GM23338 (cell line): ENCODE results near the gene SLC25A26. TPM values are rescaled to one million over a fixed set of nuclear protein-coding genes. Genes with fewer than 3 reads are reported as not detected.

Experiments
- ATAC-seq: fragments of 200-7000 bp; cut with Tn5 transposase; 3 replicates; pipeline ENCODE4 v1.9.1; 2020
- DNase-seq: peaks from one replicate; pipeline ENCODE4 v3.0.0-alpha.2; 2015; ENCODE audit warnings: low spot score
- H2AFZ ChIP-seq: fragments of 200-600 bp; sonication (generic); 2 replicates; pipeline ENCODE4 v1.8.0; 2016; ENCODE audit warnings: antibody characterized with exemption, mild to moderate bottlenecking, moderate library complexity
- H3F3A ChIP-seq: fragments of 200-600 bp; sonication (generic); replicated peaks from 2 replicates; pipeline ENCODE4 v1.8.0; 2017; ENCODE audit warnings: antibody characterized with exemption, mixed run types, low read depth
- H3K27ac ChIP-seq: fragments of 200-600 bp; sonication (generic); 2 replicates; pipeline ENCODE4 v1.6.1; 2016; ENCODE audit warnings: low read depth
- H3K27me3 ChIP-seq: fragments of 200-600 bp; sonication (generic); 2 replicates; pipeline ENCODE4 v1.8.0; 2016; ENCODE audit warnings: mild to moderate bottlenecking, mixed run types, moderate library complexity; ENCODE audit not compliant: insufficient read depth
- H3K36me3 ChIP-seq: fragments of 200-600 bp; sonication (generic); 2 replicates; pipeline ENCODE4 v1.8.0; 2016; ENCODE audit warnings: mild to moderate bottlenecking; ENCODE audit not compliant: insufficient read depth
- H3K4me1 ChIP-seq: fragments of 200-600 bp; sonication (generic); 2 replicates; pipeline ENCODE4 v1.8.0; 2016; ENCODE audit warnings: mild to moderate bottlenecking, moderate library complexity; ENCODE audit not compliant: insufficient read depth
- H3K4me2 ChIP-seq: fragments of 200-600 bp; sonication (generic); 2 replicates; pipeline ENCODE4 v1.7.1; 2017; ENCODE audit warnings: mixed run types
- H3K4me3 ChIP-seq: fragments of 200-600 bp; sonication (generic); 2 replicates; pipeline ENCODE4 v1.6.1; 2016; ENCODE audit warnings: mixed run types
- H3K79me2 ChIP-seq: fragments of 200-600 bp; sonication (generic); replicated peaks from 2 replicates; pipeline ENCODE4 v1.8.0; 2017; ENCODE audit warnings: mild to moderate bottlenecking; ENCODE audit not compliant: insufficient read depth
- H3K9me2 ChIP-seq: fragments of 200-600 bp; sonication (generic); 2 replicates; pipeline ENCODE4 v1.8.0; 2017; ENCODE audit not compliant: insufficient read depth
- H4K20me1 ChIP-seq: fragments of 200-600 bp; sonication (generic); replicated peaks from 2 replicates; pipeline ENCODE4 v1.8.0; 2017; ENCODE audit warnings: mild to moderate bottlenecking; ENCODE audit not compliant: insufficient read depth
- H3K27ac Mint-ChIP-seq: 2 replicates; pipeline ENCODE4 v1.8.0; 2020; ENCODE audit warnings: inconsistent platforms, mild to moderate bottlenecking, moderate library complexity, mixed read lengths
- H3K27me3 Mint-ChIP-seq: 3 replicates; pipeline ENCODE4 v1.8.0; 2022; ENCODE audit warnings: low read depth, mild to moderate bottlenecking, moderate library complexity, mixed read lengths, inconsistent platforms; ENCODE audit not compliant: insufficient read depth, poor library complexity
- H3K36me3 Mint-ChIP-seq: 3 replicates; pipeline ENCODE4 v1.8.0; 2021; ENCODE audit warnings: low read depth, mild to moderate bottlenecking, inconsistent platforms, moderate library complexity, mixed read lengths
- H3K4me1 Mint-ChIP-seq: 3 replicates; pipeline ENCODE4 v1.8.0; 2020; ENCODE audit warnings: mild to moderate bottlenecking, inconsistent platforms, mixed read lengths
- H3K4me3 Mint-ChIP-seq: 3 replicates; pipeline ENCODE4 v1.8.0; 2021; ENCODE audit warnings: moderate library complexity, mild to moderate bottlenecking, inconsistent platforms, mixed read lengths
- H3K9me3 Mint-ChIP-seq: 3 replicates; pipeline ENCODE4 v1.8.0; 2020; ENCODE audit warnings: moderate library complexity, mild to moderate bottlenecking, inconsistent platforms, mixed read lengths
- CREB1 ChIP-seq: fragments of 250-450 bp; sonication (Bioruptor Pico); IDR thresholded peaks from 2 replicates; pipeline ENCODE4 v1.5.0; 2020; ENCODE audit warnings: low read depth, mild to moderate bottlenecking, moderate library complexity
- ETS1 ChIP-seq: IDR thresholded peaks from 2 replicates; pipeline ENCODE4 v1.6.1; 2016; ENCODE audit warnings: antibody characterized with exemption
- EZH2 ChIP-seq: fragments of 200-600 bp; sonication (generic); IDR thresholded peaks from one replicate; pipeline ENCODE4 v1.8.0; 2017; ENCODE audit warnings: antibody characterized with exemption, mild to moderate bottlenecking, low read depth; ENCODE audit not compliant: unreplicated experiment
- EZH2phosphoT487 ChIP-seq: fragments of 200-600 bp; sonication (generic); IDR thresholded peaks from one replicate; pipeline ENCODE4 v1.8.1; 2018; ENCODE audit warnings: antibody characterized with exemption; ENCODE audit not compliant: unreplicated experiment
- JUNB ChIP-seq: IDR thresholded peaks from one replicate; pipeline ENCODE4 v1.6.1; 2016; ENCODE audit warnings: antibody characterized with exemption; ENCODE audit not compliant: unreplicated experiment
- NANOG ChIP-seq: IDR thresholded peaks from 2 replicates; pipeline ENCODE4 v1.6.1; 2016; ENCODE audit warnings: antibody characterized with exemption, borderline replicate concordance
- POLR2AphosphoS5 ChIP-seq: IDR thresholded peaks from 2 replicates; pipeline ENCODE4 v1.6.1; 2016; ENCODE audit warnings: antibody characterized with exemption, low read depth
- STAT1 ChIP-seq: IDR thresholded peaks from one replicate; pipeline ENCODE4 v1.6.1; 2016; ENCODE audit warnings: antibody characterized with exemption; ENCODE audit not compliant: unreplicated experiment
- ZNF114 ChIP-seq: fragments of 250-450 bp; sonication (Bioruptor Pico); IDR thresholded peaks from 2 replicates; pipeline ENCODE4 v1.5.0; 2020; ENCODE audit warnings: mild to moderate bottlenecking, moderate library complexity
- ZNF331 ChIP-seq: fragments of 250-450 bp; sonication (Bioruptor Pico); IDR thresholded peaks from 2 replicates; pipeline ENCODE4 v1.5.0; 2020; ENCODE audit warnings: low read depth, mild to moderate bottlenecking, moderate library complexity
- polyA plus RNA-seq: library from polyadenylated mRNA; unstranded; fragments of >200 nt; fragmentation: Nextera tagmentation; extraction: Ambion mirVana; gene quantifications from 2 replicates; pipeline ENCODE4 v1.2.1, GENCODE V29; 2016
- total RNA-seq: library from RNA; depleted of rRNA; stranded (reverse); fragments of >200 nt; shearing (Covaris generic); gene quantifications from 2 replicates; pipeline ENCODE4 v1.2.3, GENCODE V29; 2014
- TF ChIP-seq, protein P1 (sequence below): IDR thresholded peaks from one replicate; pipeline ENCODE4 v1.6.1; 2018; ENCODE audit warnings: antibody characterized with exemption; ENCODE audit not compliant: unreplicated experiment
- TF ChIP-seq, protein P2 (sequence below): fragments of 250-450 bp; sonication (Bioruptor Pico); IDR thresholded peaks from 2 replicates; pipeline ENCODE4 v1.5.0; 2020; ENCODE audit warnings: mild to moderate bottlenecking, moderate library complexity
- TF ChIP-seq, protein P3 (sequence below), 2 experiments: fragments of 200-600 bp in 1 of 2; sonication (generic) in 1 of 2; conservative IDR thresholded peaks; 2 replicates each; pipeline versions ENCODE4 v1.5.1 to v1.6.1; 2016 to 2017; ENCODE audit warnings: antibody characterized with exemption in 2 of 2, low read depth in 2 of 2, mild to moderate bottlenecking in 2 of 2, moderate library complexity in 1 of 2

SLC25A26 gene
- total and polyA plus RNA-seq, 2 experiments from 2014 or later = 24.8 to 40.2 TPM

DNA sequence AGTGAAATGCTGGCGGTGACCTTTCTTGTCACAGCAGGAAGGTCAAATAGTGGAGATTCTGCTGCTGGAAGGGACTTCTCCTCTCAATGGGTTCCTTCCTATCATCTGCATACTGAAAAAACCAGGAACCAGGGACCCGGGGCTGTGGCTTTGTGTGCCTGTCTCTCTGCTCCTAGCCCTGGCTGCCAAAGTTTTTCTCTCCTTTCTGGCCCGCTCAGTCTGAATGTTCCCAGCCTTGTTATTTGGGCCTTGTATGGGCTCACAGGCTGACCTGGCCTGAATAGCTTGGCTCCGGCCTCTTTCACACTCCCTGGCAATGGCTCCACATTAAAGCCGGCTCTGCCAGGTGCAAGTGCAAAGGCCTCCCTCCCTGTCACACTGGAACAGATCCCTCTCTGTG lies 185.4 kb downstream of the SLC25A26 start:
- Mint-ChIP-seq H3K36me3 (peaks cover 100% of the 10 kb centered on the region), H3K4me1 (peaks cover 64% of the 10 kb centered on the region), H3K27ac (no peak overlapping the region), H3K27me3 (peaks cover 7% of the 10 kb centered on the region), H3K9me3 (no peaks in the 10 kb centered on the region; the same call in 2 of the 3 replicates), H3K4me3 (no peak overlapping the region)
- Histone ChIP-seq H3K36me3 (peaks cover 32% of the 10 kb centered on the region), H3K79me2 (peaks cover 40% of the 10 kb centered on the region), H3F3A (0 out of 2 replicates have a peak, but pooled peaks cover 4% of the 10 kb centered on the region), H2AFZ (no peak overlapping the region), H4K20me1 (peaks cover 17% of the 10 kb centered on the region; the same call in 1 of the 2 replicates), H3K4me3 (no peak overlapping the region), H3K27ac (no peak overlapping the region), H3K4me2 (no peak overlapping the region), H3K4me1 (peaks cover 26% of the 10 kb centered on the region), H3K27me3 (no peaks in the 10 kb centered on the region), H3K9me2 (no peaks in the 10 kb centered on the region)
- TF ChIP-seq EZH2 (no peak), ZNF331 (CRISPR knock-in tag) (no peak), ETS1 (no peak), EZH2phosphoT487 (no peak), ZNF114 (CRISPR knock-in tag) (no peak), STAT1 (no peak), JUNB (no peak), NANOG (no peak), CREB1 (CRISPR knock-in tag) (no peak), POLR2AphosphoS5 (no peak)
- TF ChIP-seq, protein P1, sequence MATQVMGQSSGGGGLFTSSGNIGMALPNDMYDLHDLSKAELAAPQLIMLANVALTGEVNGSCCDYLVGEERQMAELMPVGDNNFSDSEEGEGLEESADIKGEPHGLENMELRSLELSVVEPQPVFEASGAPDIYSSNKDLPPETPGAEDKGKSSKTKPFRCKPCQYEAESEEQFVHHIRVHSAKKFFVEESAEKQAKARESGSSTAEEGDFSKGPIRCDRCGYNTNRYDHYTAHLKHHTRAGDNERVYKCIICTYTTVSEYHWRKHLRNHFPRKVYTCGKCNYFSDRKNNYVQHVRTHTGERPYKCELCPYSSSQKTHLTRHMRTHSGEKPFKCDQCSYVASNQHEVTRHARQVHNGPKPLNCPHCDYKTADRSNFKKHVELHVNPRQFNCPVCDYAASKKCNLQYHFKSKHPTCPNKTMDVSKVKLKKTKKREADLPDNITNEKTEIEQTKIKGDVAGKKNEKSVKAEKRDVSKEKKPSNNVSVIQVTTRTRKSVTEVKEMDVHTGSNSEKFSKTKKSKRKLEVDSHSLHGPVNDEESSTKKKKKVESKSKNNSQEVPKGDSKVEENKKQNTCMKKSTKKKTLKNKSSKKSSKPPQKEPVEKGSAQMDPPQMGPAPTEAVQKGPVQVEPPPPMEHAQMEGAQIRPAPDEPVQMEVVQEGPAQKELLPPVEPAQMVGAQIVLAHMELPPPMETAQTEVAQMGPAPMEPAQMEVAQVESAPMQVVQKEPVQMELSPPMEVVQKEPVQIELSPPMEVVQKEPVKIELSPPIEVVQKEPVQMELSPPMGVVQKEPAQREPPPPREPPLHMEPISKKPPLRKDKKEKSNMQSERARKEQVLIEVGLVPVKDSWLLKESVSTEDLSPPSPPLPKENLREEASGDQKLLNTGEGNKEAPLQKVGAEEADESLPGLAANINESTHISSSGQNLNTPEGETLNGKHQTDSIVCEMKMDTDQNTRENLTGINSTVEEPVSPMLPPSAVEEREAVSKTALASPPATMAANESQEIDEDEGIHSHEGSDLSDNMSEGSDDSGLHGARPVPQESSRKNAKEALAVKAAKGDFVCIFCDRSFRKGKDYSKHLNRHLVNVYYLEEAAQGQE = no peak
- TF ChIP-seq, protein P2, sequence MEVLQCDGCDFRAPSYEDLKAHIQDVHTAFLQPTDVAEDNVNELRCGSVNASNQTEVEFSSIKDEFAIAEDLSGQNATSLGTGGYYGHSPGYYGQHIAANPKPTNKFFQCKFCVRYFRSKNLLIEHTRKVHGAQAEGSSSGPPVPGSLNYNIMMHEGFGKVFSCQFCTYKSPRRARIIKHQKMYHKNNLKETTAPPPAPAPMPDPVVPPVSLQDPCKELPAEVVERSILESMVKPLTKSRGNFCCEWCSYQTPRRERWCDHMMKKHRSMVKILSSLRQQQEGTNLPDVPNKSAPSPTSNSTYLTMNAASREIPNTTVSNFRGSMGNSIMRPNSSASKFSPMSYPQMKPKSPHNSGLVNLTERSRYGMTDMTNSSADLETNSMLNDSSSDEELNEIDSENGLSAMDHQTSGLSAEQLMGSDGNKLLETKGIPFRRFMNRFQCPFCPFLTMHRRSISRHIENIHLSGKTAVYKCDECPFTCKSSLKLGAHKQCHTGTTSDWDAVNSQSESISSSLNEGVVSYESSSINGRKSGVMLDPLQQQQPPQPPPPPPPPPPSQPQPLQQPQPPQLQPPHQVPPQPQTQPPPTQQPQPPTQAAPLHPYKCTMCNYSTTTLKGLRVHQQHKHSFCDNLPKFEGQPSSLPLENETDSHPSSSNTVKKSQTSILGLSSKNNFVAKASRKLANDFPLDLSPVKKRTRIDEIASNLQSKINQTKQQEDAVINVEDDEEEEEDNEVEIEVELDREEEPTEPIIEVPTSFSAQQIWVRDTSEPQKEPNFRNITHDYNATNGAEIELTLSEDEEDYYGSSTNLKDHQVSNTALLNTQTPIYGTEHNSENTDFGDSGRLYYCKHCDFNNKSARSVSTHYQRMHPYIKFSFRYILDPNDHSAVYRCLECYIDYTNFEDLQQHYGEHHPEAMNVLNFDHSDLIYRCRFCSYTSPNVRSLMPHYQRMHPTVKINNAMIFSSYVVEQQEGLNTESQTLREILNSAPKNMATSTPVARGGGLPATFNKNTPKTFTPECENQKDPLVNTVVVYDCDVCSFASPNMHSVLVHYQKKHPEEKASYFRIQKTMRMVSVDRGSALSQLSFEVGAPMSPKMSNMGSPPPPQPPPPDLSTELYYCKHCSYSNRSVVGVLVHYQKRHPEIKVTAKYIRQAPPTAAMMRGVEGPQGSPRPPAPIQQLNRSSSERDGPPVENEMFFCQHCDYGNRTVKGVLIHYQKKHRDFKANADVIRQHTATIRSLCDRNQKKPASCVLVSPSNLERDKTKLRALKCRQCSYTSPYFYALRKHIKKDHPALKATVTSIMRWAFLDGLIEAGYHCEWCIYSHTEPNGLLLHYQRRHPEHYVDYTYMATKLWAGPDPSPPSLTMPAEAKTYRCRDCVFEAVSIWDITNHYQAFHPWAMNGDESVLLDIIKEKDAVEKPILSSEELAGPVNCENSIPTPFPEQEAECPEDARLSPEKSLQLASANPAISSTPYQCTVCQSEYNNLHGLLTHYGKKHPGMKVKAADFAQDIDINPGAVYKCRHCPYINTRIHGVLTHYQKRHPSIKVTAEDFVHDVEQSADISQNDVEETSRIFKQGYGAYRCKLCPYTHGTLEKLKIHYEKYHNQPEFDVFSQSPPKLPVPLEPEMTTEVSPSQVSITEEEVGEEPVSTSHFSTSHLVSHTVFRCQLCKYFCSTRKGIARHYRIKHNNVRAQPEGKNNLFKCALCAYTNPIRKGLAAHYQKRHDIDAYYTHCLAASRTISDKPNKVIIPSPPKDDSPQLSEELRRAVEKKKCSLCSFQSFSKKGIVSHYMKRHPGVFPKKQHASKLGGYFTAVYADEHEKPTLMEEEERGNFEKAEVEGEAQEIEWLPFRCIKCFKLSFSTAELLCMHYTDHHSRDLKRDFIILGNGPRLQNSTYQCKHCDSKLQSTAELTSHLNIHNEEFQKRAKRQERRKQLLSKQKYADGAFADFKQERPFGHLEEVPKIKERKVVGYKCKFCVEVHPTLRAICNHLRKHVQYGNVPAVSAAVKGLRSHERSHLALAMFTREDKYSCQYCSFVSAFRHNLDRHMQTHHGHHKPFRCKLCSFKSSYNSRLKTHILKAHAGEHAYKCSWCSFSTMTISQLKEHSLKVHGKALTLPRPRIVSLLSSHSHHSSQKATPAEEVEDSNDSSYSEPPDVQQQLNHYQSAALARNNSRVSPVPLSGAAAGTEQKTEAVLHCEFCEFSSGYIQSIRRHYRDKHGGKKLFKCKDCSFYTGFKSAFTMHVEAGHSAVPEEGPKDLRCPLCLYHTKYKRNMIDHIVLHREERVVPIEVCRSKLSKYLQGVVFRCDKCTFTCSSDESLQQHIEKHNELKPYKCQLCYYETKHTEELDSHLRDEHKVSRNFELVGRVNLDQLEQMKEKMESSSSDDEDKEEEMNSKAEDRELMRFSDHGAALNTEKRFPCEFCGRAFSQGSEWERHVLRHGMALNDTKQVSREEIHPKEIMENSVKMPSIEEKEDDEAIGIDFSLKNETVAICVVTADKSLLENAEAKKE = no peak
- TF ChIP-seq, protein P3, sequence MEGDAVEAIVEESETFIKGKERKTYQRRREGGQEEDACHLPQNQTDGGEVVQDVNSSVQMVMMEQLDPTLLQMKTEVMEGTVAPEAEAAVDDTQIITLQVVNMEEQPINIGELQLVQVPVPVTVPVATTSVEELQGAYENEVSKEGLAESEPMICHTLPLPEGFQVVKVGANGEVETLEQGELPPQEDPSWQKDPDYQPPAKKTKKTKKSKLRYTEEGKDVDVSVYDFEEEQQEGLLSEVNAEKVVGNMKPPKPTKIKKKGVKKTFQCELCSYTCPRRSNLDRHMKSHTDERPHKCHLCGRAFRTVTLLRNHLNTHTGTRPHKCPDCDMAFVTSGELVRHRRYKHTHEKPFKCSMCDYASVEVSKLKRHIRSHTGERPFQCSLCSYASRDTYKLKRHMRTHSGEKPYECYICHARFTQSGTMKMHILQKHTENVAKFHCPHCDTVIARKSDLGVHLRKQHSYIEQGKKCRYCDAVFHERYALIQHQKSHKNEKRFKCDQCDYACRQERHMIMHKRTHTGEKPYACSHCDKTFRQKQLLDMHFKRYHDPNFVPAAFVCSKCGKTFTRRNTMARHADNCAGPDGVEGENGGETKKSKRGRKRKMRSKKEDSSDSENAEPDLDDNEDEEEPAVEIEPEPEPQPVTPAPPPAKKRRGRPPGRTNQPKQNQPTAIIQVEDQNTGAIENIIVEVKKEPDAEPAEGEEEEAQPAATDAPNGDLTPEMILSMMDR (conservative IDR thresholded peaks at IDR 0.05; ENCODE audit: low read depth in 2 of 2) = no peak
- DNase-seq = no peak
- ATAC-seq = no peak
